HG03060 (cell line): Measurements from ENCODE around the gene BIN2.
"Not testable (repeated sequence)": the region's sequence is repeated elsewhere in the genome, so short reads cannot be mapped to it uniquely, and the experiment has no call there.

Experiments used
- ATAC-seq: cut with Tn5 transposase; IDR thresholded peaks from one replicate; pipeline ENCODE4 v1.9.1; 2021; ENCODE audit warnings: low read depth, moderate number of reproducible peaks; ENCODE audit not compliant: unreplicated experiment

The BIN2 gene

DNA sequence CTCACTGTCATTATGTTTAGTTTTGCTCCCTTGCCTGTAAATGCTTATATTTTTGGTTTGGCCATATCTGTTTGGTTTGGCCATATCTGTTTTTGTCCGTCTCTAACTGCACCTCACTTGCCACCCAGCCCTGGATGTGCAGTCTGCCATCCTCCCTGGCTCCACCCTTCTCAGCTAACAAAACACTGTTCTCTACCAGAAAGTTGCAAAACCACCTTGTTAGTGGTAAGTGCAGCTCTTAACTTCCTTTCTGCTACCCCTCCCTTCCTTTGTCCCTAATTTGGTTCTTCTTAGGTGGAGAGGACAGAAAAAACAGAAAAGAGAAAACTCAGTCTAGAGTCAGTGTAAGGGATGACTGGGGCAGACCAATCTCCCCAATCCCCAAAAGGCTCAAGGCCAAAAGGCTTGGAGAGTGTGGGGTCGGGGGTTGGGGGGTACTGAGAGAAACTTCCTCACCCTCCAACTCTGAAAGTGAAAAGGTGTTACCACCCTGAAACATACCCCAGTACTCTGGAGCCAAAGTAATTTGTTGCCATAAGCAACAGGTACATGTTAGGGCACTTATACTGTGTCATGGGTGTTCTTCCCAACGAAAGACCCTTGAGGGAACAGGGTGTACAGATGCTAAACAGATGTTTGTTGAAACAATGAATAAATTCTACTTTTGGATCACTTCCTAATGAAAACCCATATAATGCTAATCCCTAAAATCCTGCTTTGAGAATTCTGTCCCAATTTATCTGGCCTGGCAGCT lies 5.0 kb downstream of the BIN2 start:
- ATAC-seq = no peak

- not testable (repeated sequence) for ATAC-seq
Observed at GRCh38 chr12:51318057-51318806, 5.7 kb downstream of the BIN2 start.

- no peak for ATAC-seq
Observed at GRCh38 chr12:51311389-51311788, 12.6 kb downstream of the BIN2 start.

DNA sequence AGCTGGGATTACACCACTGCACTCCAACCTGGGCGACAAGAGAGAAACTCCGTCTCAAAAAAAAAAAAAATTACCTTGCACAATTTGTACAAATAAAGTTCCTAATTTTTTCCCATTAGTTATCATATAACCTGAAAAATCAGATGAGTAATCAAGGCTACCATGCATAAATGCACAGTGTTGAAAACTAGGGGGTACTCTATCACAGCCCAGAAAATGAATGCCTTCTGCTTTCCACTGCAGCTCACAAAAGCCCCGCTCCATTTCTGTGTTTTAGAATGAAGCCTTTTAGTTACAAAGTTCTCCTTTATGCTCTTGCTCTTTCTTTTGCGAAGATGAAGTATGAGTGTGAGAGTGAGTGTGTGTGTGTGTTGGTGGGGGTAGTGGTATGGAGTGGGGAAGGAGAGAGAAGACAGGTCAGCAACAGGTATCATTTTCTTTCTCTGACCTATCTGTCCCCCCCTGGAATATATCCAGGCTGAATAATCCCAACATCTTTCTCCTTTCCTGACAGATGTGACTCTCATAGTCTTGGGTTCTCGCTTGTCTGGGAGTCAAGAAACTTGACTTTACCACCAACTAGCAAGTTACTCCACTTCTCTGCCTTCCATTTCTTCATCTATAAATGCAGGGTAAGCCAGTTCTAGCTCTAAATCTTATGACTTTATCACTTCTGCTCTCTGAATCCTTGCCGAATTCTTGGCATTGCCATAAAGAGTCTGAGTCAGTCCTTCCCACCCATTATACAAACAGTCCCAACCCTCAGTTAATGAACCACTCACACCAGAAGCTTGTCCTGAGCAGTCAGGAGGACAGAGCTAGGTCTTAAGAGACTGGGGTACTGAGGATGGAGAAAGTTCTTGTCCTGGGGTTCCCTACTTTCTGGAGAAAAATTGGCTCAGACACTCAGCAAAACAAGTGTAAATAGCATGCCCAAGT lies 16.1 kb downstream of the BIN2 start:
- ATAC-seq = no peak

DNA sequence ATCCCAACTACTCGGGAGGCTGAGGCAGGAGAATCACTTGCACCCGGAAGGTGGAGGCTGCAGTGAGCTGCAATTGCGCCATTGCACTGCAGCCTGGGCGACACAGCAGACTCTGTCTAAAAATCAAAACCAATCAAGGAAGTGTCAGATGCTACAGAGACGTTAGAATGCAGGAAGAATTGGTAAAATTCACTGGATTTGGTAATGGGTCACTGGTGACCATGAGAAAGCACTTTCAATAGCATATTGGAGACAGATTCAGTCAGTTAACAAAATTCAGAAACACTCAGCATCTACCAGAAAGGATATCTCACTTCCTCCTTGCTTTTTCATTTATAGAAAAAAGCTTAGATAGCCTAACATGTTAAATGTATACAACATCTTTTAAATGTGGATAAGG lies 17.5 kb downstream of the BIN2 start:
- ATAC-seq = no peak

DNA sequence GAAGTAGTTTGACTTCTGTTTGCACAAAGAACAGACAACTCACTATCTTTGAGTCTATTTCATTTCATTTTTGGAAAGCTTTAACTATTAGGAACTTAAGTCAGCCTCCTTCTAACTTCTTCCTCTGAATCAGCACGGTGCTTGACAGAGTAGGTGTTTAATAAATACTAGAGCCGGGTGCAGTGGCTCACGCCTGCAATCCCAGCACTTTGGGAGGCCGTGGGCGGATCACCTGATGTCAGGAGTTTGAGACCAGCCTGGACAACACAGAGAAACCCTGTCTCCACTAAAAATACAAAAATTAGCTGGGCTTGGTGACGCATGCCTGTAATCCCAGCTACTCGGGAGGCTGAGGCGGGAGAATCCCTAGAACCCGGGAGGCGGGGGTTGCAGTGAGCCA lies 23.2 kb downstream of the BIN2 start:
- not testable (repeated sequence) for ATAC-seq

DNA sequence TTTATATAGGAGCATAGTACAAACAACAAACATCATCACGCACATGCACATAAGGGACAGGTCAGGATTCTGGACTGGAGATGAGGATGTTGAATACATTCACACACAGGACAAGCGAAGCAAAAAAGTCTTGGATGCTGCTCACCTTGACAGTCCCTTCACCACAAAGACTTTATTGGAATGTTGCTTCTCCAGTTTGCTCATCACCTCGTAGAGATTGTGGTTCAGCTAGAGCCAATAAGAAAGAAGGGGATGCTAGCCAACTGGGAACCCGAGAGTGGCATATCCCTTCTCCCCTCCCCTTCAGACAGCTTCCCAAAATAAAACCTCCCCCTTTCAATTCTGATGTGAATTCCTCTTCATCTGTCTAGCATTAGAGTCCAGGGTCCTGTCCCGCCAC lies 28.3 kb downstream of the BIN2 start:
- ATAC-seq = no peak

DNA sequence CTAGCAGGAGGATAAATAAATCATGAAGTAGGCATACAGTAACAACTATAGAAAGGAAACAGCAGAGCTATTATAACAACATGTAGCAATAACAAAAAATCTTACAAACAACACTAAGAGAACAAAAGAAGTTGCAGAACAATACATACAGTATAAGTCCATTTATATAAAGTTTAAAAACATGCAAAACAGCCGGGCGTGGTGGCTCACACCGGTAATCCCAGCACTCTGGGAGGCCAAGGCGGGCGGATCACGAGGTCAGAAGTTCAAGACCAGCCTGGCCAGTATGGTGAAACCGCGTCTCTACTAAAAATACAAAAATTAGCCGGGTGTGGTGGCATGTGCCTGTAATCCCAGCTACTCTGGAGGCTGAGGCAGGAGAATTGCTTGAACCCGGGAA lies 29.9 kb downstream of the BIN2 start:
- not testable (repeated sequence) for ATAC-seq

GRCh38 chr12:51293696-51294095 lies 30.3 kb downstream of the BIN2 start:
- ATAC-seq = no peak

DNA sequence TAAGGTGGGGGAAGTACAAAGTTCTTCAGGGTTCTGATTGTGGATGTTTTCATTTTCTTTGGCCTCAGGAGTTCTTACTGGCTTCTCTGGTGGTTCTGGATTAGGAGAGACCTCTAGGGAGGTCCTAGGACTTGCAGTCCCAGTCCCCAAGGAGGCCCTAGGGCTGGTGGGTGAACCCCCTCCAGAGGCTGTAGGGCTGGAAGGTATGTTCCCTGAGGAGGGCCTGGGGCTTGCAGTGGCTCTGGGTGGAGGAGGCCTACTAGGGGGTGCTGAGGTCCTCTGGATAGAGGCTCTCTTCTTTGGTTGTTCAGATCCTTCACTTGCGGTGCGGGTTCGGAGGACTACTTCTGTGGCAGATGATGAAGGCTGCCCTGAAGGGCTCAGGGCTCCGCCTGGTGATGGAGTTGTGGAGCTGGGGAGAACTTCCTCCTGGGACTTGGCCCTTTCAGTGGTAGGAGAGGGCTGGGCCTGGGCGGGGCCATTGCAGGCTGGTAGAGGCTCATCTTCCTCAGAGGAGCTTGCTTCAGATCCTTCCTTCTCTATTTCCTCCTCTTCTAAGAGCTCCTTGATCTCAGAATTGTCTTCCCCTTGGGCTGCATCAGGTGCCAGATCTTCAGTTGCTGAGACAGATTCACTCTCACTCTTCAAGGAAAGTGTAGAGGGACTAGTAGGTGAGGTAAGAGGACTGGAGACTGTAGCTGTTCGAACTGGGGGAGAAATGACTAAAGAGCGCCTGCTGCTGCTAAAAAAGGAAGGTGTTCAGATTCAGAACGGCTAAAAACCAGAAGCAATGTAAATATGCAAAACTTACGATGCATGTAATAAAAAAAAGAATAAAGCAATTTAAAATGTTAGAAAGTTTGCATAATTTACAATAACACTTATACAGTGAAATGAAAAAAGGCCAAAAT lies 32.1 kb downstream of the BIN2 start:
- not testable (repeated sequence) for ATAC-seq

DNA sequence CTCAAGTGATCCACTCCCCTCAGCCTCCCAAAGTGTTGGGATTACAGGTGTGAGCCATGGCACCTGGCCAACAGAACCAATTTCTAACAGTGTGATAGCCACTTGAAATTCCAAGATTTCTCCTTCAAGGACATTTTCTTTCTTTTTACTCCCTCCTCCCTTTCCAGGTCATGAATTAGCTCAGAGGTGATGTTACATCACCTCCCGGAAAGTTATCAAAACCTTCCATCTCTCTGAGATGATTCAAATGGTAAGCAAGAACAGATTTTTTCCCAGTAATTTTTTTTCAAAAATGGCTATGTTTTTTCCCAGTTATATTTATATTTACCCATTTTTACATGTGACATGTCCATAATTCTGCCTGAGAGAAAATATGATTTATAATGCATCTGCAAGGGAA lies 38.1 kb downstream of the BIN2 start:
- ATAC-seq = no peak

DNA sequence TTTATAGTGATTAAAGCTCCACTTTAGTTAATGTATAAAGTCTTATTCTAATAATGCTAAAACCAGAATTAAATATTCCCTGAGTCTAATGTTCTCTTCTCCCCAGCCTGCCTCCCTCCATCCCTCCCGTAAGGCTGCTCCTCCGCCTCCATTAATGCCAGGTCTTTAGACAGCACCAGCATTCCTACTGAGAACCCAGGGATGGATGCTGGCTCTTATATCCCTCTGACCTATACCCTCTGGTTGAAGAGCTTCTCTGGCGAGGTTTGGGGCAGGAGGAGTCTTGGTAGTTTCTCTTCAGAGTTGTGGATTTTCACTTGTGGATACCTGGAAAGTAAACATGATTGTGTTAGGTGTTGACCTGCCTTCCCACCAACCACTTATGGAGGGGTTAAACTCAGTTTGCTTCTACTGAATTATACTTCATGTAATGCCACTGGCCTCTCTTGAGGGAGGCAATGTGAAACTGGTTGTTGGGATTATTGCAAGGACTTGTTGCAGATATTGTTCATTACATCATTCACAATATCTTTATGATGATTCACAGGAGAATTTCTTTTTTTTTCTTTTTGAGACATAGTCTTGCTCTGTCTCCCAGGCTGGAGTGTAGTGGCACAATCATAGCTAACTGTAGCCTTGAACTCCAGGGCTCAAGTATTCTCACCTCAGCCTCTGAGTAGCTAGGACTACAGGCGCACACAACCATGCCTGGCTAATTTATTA lies 42.6 kb downstream of the BIN2 start:
- ATAC-seq = no peak

- no peak for ATAC-seq
Observed at GRCh38 chr12:51275088-51275487, 48.9 kb downstream of the BIN2 start.

DNA sequence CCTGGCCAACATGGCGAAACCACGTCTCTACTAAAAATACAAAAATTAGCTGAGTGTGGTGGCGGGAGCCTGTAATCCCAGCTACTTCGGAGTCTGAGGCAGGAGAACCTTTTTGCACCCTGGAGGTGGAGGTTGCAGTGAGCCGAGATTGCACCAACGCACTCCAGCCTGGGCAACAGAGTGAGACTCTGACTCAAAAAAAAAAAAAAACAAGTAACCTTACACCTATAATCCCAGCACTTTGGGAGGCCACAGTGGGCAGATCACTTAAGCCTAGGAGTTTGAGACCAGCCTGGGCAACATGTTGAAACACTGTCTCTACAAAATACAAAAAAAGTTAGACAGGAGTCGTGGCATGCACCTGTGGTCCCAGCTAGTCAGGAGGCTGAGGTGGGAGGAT lies 51.2 kb downstream of the BIN2 start:
- ATAC-seq = not testable (repeated sequence)

DNA sequence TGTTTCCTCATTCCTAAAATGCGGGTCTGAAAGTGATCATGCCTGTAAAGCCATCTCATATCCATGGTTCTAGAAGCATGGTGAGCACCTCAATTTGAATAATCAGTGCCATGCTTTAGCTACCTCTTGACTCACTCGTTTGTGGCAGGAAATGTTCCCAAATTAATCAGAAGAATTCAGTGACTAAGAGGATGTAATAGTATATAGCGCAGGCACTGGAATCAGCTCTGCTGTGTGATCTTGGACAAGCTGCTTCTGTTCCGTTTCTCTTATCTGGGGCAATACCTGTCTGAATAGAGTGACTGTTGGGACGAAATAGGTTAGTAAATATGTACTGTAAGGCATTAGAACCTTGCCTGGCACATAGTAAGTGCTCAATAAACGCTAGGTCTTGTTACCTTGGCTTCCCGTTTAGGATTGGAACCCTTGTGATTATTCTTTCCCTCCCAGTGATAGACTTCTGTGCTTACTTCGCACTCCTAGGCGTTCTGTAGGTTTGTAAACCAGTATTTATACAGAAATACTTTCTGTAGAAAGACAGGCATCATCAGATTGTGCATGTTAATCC lies 52.9 kb downstream of the BIN2 start:
- no peak for ATAC-seq

DNA sequence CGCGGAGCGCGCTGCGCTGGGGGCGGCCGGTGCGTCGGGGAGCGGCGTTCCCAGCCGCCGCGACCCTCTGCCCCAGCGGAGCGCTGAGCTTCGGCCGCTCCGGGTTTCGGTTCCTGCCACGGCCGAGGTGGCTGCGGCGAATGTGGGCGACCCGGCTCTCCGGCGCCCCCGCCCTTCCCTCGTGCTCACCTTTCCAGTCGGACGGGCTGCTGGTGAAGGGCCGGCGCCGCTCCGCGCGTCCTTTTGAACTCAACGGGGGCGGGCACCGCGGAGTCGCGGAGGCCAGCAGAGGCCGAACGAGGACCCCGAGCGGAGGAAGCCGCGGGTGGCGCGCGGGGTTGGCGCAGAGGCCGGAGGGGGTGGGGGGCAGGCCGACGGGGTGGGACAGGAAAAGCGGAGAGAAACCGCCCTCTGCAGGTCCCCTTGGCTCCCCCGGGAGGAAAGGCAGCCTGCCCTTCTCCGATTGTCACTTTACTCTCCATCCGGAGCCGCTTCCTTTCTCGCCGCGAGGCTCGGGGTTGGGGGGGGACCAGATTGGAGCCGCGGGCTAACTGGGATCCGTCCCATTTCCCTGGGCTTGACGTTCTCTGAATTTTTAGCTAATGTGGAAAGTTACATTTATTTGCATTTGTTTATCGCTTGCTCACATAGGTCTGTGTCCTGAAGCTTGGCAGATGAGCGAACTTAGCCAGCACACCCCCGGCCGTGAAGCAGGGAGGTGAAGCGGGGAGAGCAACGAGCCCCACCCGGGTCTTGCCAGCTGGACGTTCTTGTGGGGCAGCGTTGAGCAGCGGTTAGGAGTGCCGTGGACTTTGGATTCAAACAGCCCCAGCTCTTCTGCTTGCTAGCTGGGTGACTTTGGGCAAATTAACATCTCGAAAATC lies 53.7 kb downstream of the BIN2 start, which contains the start of gene SMAGP:
SMAGP (minus strand) TSS at position 349 of the 884 bp plus-strand sequence. CDS start 1,137 bp downstream, outside the sequence.
- no peak for ATAC-seq

DNA sequence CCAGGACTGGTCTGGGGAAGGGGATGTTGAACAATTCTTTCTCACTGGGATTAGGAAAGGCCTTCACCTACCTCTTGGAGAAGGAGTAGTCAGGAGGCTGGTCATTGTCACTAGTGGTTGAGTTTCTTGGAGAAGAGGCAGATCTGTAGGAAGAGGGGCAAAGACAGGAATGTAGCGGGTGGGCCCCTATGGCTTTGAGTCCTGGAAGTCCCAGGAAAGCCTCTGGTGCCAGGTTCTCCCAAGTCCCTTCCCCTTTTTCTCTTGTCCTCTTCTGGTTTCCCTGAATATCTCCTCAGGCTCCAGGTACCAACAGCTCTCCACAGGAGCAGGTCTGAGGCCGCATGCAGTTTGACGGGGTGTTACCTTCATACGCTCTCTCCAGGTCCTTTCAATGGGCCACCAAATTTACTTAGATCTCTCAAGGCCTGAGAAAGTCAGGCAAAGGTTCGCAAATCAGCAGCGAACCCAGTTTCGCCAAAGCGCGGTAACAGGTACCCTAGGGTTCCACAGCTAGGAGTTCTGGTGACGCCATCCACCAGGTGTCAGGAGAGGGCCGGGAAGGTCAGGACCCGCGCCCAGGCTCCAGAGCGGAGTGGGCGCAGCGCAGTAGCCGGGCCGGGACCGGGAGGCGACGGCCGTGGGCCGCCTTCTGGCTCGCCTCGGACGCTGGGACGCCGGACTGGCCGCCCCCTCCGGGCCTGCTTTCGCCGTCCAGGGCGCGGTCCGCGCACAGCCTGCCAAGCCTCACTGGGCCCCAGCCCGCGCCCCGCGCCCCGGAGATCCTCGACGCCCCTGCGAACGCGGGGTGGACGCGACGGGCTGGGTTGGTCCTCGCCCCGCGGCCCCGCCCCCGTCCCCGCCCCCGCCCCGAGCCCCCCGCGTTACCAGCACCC lies 54.6 kb downstream of the BIN2 start:
- no peak for ATAC-seq
